Inferior parietal cortex (tissue), 1 donor: ENCODE data around the gene PHACTR3.
"Not testable (repeated sequence)": the region's sequence is repeated elsewhere in the genome, so short reads cannot be mapped to it uniquely, and the experiment has no call there.

ENCODE experiments used
- DNase-seq: peaks from one replicate; pipeline ENCODE4 v3.0.0-alpha.2; 2016; ENCODE audit errors: extremely low spot score

Gene PHACTR3

GRCh38 chr20:59603781-59604541 lies at the start of gene PHACTR3:
Gene PHACTR3 (plus strand): TSS chr20:59604540. CDS start chr20:59605015, 475 bp downstream.
- peak; percentile 86 for DNase-seq

DNA sequence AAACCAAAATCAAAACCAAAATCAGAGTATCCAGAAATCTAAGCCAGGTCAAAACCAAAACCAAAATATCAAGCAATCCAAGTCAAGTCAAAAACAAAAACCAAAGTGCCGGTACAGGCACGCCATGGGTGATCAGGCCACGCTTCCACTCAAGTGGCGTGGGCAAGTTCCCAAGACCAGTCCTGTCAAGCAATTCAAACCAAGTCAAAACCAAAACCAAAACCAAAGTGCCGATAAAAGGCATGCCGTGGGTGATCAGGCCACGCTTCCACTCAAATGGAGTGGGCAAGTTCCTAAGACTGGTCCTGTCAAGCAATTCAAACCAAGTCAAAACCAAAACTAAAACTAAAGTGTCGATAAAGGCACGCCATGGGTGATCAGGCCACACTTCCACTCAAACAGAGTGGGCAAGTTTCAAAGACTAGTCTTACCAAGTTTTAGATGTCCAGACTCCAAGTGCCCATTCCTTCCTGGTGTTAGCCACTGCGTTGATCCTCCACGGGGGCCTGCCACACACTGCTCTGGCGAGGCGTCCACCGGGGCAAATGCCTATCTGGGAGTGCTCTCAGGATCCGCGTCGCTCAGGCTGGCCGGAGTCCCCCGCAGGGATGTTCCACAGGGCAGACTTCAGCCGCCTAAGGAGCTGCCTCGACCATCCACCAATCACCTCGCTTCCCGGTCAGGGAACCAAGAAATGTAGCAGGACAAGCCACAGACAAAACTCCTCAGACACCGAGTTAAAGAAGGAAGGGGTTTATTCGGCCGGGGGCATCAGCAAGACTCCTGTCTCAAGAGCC lies 46.4 kb upstream of the PHACTR3 start:
- not testable (repeated sequence) for DNase-seq

- DNase-seq = no peak
Measured at GRCh38 chr20:59559024-59559817, 45.1 kb upstream of the PHACTR3 start.

DNA sequence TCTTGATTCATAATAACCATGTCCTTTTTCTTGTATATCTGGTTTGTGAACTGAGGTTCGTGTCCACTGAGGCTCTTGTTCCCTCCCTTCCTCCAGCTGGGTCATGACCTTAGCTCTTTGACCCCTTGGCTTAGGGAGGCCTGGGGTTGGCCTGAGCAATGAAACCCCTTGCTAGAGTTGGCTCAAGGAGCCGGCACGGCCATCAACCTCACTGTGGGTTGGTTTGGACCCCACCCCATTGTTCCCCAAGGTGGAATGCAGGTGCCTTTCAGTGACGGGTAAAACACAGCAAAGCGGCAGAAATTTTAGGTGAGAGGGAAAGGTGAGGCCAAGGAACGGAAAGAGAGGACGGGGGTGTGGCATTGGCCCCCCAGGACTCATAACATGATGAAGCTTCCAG lies 44.5 kb upstream of the PHACTR3 start:
- no peak for DNase-seq

DNA sequence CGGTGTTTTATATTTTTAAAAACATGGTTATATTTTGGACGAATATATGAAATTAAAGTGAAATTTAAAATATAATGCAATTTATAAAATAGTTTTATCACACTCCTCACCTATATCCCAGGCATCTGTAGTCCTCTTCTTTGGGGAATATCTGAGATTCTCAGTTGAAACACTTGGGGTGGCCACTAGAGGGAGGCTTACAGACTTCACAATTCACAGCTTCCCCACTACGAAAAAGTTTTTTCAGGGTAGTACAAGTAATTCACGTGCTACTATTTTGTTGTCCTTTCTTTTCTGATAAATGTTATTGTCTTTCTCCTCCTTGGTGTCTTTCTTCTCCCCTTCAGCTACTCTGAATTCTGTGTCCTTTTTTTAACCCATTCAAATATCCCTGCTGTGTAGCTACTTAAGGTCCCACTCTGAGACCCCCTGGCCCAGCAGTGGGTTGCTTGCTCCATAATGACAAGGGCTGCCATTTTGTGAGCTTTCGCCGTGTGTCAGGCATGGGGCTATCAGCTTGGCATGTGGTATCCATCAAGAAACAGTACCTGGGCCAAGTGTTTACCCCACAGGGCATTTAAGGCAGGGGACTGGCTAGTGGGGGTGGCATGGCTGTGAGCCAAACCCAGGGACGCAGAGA lies 43.6 kb upstream of the PHACTR3 start:
- no peak for DNase-seq

GRCh38 chr20:59561228-59561605 lies 43.1 kb upstream of the PHACTR3 start:
- DNase-seq = no peak

- DNase-seq = no peak
Measured at GRCh38 chr20:59561614-59562277, 42.6 kb upstream of the PHACTR3 start.

GRCh38 chr20:59564171-59564570 lies 40.2 kb upstream of the PHACTR3 start:
- DNase-seq = no peak

DNA sequence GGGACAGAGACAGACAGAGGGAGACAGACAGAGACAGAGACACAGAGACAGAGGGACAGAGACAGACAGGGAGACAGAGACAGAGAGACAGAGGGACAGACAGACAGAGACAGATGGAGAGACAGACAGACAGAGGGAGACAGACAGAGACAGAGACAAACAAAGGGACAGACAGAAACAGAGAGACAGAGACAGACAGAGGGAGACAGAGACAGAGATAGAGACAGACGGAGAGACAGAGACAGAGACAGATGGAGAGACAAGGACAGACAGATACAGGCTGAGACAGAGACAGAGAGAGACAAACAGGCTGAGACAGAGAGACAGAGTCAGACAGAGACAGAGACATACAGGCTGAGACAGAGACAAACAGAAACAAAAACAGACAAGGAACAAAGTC lies 39.4 kb upstream of the PHACTR3 start:
- no peak for DNase-seq

GRCh38 chr20:59565768-59566461 lies 38.4 kb upstream of the PHACTR3 start:
- DNase-seq = no peak

DNA sequence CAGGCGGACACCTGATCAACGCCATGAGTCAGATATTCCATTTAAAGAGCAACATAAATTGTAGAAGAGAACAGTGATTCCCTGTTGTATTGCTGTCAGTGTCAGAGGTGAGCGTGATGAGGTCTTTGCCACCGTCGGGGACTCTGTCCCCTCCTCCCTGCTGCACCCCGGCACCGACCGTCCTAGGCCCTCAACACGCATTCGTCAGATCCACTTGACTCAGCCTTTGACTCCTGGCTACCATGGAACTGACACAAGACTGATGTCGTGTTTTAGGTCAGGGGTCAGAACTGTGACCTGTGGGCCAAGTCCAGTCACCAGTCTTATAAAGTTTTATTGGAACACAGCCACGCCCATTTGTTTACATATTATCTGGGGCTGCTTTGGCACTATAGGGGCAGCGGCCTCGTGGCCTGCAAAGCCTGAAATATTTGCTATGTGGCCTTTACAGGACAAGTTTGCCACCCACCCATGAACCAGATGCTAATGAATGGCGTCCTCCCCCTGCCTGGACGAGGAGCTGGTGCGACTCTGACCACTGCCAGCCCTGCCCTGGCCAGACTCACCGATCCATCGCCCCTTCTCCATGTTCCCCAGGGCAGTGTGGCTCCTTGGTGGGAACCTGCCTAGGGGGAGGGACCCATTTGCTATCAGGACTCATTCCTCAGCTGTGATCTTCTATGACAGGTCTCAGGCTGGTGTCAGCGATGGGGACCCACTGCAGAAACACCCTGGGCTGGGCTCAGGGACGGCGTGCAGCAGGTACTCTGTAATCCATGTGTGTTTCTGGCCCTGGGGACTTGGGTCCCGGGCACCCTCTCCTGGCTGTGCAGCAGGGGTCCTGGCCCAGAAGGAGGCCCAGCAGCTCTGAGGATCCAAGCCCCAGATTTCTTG lies 37.5 kb upstream of the PHACTR3 start:
- DNase-seq = no peak

- DNase-seq = no peak
Measured at GRCh38 chr20:59567585-59568508, 36.5 kb upstream of the PHACTR3 start.

GRCh38 chr20:59568509-59569024 lies 35.8 kb upstream of the PHACTR3 start:
- DNase-seq = no peak

DNA sequence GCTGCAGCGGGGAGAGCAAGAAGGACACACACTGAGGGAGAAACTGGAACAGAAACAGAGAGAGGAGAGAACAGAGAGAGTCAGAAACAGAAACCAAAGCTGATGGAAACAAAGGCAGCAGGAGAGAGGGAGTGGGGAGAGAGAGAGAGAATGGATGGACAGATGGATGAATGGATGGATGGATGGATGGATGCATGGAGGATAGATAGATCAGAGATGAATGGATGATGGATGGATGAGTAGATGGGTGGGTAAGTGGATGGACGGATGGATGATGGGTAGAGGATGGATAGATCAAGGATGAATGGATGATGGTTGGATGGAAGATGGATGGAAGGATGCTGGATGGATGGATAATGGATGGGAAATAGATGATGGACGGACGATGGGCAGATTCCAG lies 35.0 kb upstream of the PHACTR3 start:
- no peak for DNase-seq

- DNase-seq = no peak
Measured at GRCh38 chr20:59571151-59571550, 33.2 kb upstream of the PHACTR3 start.

DNA sequence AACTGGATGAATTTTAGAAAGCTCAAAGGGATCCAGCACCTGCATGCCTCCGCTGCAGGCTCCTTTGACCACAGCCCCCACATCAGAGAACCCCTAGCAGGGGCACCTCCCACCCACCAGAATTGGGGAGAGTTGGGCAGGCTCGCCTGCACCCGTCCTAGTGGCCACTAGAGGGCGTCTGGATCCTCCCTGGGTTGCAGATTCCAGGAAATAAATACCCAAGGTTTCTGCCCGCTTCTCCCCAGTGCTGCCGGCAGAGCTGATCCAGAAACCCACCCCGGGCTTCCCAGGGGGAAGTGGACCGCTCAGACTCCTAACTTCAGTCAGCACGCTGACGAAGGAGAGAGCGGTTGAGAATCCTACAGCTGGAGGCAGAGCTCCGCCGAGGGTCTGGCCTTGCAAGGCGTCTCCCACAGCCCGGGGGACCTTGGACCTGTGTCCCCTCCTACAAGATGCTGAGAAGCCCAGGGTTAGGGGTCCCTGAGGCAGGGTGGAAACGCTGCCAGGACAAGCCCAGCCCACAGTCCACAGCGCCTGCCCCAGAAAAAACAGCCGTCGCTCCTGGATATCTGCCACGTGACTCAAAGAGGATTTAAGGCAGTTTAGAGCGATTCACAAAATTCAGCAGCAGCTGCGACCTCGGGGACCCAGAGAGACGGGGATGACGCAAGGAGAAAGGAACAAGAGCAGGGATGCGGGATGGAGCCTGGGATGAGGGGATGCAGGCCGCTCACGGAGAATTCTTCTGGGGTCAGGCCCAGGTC lies 32.6 kb upstream of the PHACTR3 start:
- DNase-seq = peak; percentile 79

DNA sequence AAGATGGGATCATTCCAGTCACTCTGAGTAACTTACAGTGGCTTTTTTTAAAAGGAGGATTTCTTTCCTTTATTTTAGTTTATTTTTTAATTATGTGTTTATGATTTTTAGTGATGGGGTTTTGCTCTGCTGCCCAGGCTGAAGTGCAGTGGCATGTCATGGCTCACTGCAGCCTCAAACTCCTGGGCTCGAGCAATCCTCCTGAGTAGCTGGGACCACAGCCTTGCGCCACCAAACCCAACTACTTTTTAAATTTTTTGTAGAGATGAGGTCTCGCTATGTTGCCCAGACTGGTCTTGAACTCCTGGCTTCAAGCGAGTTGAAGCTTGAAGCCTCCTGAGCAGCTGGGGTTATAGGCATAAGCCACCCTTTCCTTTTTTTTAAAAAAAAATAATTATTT lies 31.8 kb upstream of the PHACTR3 start:
- no peak for DNase-seq

- no peak for DNase-seq
Measured at GRCh38 chr20:59573837-59574236, 30.5 kb upstream of the PHACTR3 start.
